GM21367 (cell line): ENCODE results near the gene DAZAP1.
A peak's percentile ranks its signal among the peaks of the same experiment; 100 is the strongest.

Experiments
- ATAC-seq: cut with Tn5 transposase; IDR thresholded peaks from one replicate; pipeline ENCODE4 v1.9.1; 2021; ENCODE audit not compliant: unreplicated experiment

DAZAP1 gene

DNA sequence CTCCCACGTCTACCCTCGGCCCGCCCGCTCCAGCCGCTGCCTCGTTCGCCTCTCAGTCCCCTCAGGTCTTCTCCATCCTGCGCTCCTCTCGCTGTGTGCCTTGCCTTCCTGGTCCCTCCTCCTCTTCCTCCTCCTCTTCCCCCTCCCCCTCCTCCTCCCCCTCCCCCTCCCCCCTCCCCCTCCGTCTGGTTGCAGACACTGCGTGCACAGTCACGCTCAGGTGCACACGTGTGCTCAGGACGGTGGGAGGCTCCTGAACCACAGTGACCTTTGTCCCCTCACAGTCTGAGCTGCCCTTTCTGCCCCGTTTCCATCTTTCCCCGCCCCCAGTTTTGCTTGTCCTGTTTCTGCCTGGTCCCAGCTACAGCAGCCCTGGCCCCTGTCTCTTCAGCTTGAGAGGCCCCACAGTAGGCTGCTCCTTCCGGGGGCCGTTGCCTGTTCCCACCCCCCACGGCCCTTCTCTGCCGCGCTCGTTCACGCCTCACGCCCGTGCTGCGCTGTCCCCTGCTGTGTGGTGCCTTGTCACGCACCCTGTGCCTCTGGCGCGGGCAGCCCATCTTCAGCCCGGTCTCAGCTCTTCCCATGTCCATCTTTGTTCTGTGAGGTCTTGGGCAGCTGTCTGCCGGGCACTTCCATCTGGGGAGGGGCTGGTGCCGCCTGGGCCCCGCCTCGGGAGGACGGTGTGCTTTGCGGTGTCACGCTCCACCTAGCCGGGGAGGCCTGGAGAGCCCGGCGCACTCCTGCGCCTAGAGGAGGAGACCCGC lies 17.0 kb downstream of the DAZAP1 start:
- no peak for ATAC-seq

DNA sequence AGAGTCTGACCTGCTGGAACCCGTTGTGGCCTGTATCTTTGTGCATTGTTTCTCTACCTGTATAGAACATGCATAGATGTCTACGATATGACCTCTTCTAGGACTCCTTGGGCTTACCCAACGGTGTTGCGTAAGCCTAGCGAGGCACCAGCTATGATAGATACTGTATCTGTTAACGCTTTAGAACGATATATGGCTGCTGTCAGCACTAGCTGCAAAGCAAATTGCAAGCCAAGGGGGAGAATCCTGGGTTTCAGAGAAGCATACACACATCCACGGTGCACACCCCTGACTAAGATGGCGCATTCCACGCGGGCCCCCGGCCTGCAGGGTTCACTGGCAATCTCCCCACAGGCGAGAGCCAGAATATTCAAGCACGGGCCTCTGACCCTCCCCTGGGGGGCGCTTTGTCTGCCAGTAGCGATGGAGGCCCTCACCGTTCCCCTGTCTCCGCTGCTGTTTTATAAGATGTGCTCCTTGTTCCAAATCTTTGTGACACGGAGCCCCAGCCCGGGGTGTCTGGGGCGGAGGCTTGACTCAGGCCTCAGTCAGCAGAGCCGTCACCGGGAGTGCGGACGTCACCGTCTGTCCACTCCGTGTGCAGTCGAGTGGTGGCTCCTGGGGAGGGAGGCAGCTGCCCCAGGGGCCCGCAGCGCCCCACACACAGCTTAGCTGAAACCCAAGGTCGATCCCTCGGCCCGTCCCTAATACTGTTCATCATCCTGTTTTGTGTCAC lies 17.9 kb downstream of the DAZAP1 start:
- no peak for ATAC-seq

DNA sequence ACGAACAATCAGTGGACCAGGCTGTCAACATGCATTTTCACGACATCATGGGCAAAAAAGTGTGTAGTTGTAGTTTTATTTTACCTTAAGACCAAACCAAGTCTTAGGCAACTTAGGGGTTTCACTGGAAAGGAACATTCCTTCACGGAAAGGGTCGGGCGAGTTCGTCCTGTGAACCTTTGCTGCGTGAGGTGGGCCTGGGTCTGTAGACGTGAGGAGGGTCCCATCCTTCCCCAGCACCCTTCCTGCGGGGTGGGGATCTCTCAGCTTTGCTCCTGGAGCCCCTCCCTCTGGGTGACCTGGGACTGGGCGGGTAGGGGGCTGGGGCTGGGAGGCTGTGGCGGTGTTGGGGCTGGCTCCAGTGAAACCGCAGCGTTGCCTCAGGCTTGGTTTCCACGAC lies 18.5 kb downstream of the DAZAP1 start:
- no peak for ATAC-seq

DNA sequence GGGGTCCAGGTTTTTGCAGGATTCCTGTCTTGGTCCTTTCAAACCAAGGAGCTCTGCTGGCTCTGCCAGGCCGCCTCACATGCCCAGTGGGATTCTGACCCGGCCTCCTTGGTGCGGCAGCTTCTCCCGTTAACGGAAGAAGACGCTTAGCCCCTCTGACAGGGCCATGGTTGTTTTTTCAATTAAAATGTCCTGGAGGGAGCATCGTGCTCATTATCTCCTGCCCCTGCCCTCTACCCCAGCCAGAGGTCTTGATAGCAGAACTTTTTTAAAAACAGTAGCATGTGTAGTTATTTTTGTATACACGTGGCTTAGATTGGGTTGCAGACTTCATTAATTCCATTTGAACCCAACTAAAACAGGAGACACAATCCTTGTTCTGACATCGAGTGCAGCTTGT lies 19.4 kb downstream of the DAZAP1 start:
- no peak for ATAC-seq

DNA sequence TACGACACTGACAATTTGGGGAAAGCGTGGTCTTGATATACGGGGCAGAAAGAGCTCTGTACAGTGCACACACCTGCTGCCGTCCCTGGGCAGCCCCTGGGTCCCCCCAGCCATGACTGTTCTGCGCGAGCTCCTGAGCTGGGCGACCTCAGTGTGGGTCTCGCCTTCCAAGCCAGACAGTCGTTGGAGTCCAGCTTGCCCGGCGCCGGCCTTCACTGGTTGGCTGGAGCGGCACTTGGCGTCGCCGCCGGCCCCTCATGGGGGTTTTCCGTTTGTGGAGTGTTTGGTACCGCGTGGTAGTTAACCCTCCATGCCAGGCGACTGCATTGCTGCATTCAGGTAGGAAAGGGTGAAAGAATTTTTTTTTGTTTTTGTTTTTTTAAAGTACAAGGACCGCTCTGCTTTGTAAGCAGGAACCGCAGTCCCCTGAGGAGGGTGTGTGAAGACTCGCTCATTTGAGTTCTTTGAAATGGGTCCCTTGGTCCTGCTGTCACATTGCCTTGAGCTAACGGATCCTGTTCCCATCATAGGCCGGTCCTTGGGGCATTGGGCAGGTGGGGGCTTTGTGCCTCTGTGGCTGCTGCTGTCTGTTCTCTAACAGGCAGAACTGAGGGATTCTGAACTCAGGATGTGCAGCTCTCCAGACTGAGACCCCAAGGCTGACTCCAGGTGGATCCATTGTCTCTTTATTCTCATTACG lies 20.0 kb downstream of the DAZAP1 start:
- ATAC-seq = no peak

DNA sequence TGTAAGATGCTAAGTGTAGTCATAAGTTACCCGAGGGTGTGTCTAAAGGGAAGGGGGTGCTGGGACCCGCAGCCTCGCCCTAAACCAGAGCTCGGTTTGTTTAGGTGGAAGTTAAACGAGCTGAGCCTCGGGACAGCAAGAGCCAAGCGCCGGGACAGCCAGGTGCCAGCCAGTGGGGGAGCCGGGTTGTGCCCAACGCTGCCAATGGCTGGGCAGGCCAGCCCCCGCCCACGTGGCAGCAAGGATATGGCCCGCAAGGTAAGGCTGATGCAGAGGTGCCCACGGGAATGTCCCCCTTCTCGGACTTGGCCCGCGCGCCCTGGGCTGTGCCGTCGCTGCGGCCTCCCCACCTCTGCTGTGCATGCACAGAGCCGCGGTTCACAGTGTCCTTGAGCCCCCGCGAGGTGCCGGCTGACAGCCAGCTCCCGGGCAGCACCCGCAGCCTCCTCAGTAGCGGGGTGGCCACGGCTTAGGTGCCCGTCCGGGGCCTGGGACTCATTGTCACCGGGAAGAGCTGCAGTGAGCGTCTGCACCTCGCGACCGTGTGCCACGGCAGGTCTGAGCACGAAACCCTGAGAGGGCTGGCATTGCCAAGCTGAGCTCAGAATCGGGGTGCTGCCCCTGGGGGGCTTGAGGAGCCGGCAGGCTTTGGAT lies 21.5 kb downstream of the DAZAP1 start:
- ATAC-seq = no peak

DNA sequence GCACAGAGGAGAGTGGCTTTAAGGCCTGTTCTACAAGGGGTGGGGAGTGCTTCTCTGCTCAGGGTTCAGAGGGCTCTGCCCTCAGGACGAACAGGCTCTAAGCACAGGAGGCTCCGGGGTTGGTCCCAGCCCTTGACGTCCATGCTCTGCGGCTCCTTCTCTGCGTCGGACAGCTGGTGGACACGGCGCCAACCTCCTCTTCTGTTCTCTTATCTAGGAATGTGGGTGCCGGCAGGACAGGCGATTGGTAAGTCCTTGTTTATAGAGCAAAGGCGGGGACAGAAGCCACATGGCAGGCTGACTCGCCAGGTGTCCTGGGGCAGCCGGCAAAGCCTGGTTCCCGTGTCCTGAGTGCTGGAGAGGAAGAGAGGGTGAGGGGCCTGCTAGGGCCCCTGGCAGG lies 22.4 kb downstream of the DAZAP1 start:
- ATAC-seq = no peak

DNA sequence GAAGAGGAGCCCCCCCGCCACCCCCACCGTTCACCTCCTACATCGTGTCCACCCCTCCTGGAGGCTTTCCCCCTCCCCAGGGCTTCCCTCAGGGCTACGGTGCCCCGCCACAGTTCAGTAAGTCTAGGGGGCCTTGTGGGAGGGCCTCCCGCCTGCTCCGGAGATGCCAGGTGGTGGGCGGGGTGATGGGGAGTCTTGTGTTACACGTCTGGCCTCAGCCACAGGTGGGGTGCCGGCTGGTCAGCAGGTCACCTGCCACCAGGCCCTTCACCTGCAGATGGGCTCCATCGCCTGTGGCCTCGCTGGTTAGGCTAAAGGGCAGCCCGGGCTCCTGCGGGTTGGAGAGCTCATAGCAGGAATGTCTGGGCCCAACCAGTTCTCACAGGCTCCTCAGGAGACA lies 22.9 kb downstream of the DAZAP1 start:
- ATAC-seq = no peak

DNA sequence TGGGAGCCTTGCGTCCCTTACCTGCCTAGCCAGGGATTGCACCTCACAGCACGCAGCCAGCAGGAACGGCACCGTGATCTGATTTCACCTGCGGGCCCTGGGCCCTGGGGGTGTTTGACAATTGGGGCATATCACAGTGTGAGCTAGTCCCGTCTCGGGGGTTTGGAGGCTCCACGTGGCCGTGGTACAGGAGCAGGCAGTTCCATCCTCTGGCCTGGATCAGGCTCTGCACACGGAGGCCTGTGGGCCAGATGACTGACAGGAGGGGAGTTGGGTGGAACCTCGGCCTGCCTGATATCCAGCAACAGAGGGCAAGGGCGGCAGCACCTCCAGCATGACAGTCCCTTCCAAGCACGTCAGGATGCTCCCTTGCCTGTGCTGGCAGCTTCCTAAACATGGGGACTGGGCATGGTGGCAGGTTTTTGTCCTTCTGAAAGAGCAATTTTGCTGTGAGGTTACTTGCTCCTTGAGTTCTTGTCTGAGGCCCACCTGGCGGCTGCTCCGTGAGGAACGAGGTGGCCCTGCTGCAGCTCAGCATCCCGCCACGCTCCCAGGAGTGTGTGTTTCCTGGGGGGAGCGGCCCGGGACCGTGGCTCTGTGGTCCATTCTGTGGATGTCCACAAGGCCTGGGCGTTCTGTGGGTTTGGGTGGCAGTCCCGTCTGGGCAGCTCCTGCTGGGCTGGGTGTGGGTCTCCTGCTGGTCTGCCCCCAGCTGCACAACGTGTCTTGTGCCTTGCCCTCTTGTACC lies 24.5 kb downstream of the DAZAP1 start:
- ATAC-seq = no peak

DNA sequence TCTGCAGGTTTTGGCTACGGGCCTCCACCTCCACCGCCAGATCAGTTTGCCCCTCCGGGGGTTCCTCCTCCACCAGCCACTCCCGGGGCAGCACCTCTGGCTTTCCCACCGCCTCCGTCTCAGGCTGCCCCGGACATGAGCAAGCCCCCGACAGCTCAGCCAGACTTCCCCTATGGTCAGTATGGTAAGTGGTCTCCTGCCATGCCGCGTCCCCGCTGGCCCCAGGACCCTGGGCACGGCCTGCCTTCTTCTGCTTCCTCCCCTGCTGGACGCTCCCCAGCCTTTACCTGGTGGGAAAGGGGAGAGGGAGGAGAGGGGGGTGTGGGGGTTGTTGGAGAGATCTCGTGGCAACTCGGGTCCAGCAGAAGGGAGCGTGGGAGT lies 25.1 kb downstream of the DAZAP1 start:
- no peak for ATAC-seq

DNA sequence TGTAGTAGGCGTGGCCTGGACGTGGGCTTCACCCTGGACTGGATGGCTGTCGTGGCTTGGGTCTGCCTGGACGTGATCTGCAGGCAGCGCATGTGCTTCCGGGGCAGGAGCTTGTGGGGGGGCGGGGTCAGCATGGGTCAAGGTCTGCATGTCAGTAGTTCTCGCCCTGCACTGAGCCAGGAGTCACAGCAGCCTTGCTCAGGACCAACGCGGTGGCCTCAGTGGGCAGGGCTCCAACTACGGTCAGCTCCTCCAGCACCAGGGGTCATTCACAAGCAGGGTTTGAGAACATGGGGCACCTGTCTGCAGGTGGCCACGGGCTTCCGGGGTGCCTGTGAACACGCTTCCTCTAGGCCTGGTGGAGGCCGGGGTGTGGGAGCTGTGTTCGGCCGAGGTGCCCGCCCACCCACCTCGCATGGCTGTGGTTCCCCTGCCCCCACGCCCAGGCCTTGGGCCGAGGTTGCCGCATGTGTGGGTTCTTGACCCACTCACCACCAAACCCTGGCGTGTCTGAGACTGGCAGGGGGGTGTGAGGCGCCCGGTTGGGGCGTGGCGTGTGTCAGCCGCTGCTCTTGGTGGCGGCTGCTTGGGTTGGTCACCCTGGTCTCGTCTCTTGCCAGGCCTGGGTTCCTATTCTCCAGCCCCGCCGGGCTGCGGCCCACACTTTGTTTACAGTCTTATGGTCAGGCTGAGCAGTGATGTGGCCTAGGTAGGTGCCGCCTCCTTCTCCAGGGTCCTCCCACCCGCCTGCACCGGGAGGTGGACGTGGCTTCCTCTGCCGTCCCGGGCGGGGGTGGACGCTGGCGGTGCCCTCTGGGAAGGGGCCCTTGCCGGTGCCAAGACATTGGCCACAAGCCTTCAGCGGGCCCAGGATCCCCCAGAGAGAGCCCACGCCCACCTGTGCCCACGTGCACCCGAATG lies 26.0 kb downstream of the DAZAP1 start:
- ATAC-seq = no peak

DNA sequence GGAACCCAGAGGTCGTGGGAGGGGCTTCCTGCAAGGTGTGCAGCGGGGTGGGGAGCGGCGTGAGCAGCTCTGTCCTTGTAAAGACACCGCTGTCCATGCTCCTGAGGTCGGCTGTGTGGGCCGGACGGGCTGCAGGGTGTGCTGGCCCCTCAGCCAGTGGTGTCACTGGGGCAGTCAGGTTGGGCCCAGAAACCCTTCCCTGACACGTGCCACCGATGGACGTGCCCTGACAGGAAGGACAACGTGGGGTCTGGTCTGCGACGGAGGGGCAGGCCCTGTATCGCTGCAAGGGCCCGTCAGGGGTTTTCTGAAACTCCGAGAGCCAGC lies 26.6 kb downstream of the DAZAP1 start:
- no peak for ATAC-seq

DNA sequence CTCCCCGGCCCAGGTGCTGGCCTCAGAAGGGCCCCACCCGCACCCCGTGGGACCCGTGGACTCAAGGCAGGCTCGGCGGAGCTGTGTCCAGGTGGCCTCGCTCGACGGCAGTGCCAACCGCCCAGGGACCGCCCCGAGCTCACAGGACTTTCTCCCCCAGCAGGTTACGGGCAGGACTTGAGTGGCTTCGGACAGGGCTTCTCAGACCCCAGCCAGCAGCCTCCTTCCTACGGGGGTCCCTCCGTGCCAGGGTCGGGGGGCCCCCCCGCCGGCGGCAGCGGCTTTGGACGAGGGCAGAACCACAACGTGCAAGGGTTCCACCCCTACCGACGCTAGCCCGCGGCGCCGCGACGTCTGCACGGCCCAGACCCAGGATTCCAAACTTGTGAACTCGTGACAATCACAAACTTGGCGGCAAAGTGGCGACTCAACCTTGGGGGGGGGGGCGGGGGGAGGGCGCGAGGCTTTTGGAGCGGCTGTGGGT lies 27.2 kb downstream of the DAZAP1 start:
- no peak for ATAC-seq

DNA sequence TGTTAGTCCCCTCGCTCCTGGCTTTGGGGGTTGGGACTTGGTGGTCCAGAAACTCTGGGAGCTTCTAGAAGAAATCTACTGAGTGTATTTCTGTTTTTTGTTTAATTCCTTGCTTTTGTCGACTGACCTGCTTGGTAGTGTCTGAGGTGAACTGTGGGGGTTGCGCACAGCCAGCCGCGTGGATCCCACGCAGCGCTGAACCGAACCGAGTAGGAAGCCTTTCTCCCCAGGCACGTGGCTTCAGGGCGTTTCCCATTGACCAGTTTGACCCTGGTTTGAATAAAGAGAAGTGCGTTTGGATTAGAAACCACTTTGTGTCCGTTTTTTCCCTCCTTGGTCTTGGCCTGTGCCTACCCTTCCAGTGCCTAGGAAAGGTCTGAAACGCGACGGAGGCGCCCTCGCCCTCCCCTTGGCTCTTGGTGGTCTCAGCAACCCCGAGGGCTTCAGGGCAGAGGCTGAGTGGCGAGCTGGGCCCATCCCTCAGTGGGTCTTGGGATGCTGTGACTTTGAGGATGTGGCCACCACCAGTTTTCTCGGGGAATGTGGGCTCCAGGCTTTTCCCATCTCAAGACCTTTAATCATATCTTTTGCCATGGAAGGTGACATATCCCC lies 28.1 kb downstream of the DAZAP1 start:
- ATAC-seq = no peak

DNA sequence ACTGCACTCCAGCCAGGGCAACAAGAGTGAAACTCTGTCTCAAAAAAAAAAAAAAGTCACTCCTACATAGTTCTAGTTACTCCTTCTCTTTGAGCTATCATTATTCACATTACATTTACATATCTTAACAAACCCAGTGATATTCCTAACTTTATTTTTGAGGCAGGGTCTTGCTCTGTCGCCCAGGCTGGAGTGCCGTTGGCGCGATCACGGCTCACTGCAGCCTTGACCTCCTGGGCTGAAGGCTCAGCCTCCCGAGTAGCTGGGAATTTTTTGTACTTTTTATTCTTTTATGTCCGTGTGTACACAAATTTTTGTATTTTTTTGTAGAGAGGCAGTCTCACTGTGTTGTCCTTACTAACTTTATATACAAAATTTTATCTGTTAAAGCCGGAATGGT lies 30.2 kb downstream of the DAZAP1 start:
- ATAC-seq = no peak

DNA sequence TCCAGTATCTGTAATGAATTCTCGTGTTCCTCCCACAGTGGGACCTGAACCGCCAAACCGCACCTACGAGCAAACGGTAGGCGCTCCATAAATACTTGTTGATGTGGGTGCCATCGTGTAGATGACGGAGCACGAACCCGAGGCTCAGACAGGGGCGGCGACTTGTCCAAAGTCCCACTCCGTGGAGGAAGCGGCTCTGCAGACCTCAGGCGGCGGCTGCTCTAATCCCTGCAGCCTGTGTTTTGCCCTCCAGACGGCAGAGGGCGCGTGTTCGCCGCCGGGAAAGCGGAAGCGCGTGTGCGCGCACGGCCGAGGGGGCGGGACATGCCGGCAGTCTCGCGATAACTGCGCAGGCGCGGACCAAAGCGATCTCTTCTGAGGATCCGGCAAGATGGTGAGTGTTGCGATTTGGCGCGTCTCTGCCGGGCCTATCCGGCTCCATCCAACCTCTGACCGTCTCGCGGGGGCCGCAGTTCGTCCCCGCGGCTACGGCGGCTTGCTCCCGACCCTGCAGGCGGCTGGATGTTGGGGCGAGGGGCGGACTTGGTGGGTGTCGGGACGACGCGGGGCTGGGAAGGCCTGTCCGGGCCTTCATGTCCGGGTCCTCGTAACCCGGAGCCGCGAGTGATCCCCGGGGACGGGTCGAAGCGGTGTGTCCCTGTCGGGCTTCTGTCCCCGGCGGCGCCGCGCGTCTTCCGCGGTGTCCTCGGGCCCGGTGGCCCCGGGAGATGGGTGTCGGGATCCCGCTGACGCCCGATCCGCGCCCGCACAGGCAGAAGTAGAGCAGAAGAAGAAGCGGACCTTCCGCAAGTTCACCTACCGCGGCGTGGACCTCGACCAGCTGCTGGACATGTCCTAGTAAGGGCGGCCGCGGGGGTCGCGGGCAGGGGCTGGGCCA lies 30.9 kb downstream of the DAZAP1 start, which contains the start of gene RPS15:
Gene RPS15, plus strand, starts transcription at position 362 of the 898 bp plus-strand sequence. Its CDS starts 30 bp downstream, at position 392.
- peak; percentile 81 for ATAC-seq

DNA sequence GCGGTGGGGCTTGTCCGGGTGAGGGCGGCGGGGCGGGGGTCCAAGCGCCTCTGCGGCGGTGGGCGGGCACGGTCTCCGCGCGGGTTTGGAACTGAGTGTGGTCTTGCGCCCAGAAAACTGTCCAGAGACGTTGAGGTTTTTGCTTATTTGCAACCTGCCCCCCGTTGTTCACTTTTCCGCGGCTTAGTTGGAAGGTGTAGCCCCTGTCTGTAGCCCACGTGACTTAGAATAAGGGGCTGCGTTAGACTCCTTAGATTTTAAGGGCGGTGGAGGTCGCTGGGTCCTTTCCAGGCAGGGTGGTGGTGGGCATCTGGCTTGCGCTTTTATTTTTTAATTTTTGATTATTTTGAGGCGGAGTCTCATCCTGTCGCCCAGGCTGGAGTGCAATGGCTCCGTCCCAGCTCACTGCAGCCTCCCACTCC lies 31.6 kb downstream of the DAZAP1 start:
- no peak for ATAC-seq
